GM12872 (cell line): ENCODE measurements around the gene GBP7.

Experiments
- TF ChIP-seq, protein P1 (sequence below): IDR thresholded peaks from 3 replicates; pipeline ENCODE4 v1.5.1; 2011; ENCODE audit warnings: low read depth, mild to moderate bottlenecking, low read length, moderate library complexity; ENCODE audit not compliant: insufficient read depth

The GBP7 gene

GRCh38 chr1:89200663-89201062 is 24.9 kb upstream of the GBP7 start:
- TF ChIP-seq, protein P1, sequence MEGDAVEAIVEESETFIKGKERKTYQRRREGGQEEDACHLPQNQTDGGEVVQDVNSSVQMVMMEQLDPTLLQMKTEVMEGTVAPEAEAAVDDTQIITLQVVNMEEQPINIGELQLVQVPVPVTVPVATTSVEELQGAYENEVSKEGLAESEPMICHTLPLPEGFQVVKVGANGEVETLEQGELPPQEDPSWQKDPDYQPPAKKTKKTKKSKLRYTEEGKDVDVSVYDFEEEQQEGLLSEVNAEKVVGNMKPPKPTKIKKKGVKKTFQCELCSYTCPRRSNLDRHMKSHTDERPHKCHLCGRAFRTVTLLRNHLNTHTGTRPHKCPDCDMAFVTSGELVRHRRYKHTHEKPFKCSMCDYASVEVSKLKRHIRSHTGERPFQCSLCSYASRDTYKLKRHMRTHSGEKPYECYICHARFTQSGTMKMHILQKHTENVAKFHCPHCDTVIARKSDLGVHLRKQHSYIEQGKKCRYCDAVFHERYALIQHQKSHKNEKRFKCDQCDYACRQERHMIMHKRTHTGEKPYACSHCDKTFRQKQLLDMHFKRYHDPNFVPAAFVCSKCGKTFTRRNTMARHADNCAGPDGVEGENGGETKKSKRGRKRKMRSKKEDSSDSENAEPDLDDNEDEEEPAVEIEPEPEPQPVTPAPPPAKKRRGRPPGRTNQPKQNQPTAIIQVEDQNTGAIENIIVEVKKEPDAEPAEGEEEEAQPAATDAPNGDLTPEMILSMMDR = no peak

- TF ChIP-seq, protein P1 = no peak
These were observed 23.8 kb upstream of the GBP7 start for GRCh38 chr1:89199525-89200031.

DNA sequence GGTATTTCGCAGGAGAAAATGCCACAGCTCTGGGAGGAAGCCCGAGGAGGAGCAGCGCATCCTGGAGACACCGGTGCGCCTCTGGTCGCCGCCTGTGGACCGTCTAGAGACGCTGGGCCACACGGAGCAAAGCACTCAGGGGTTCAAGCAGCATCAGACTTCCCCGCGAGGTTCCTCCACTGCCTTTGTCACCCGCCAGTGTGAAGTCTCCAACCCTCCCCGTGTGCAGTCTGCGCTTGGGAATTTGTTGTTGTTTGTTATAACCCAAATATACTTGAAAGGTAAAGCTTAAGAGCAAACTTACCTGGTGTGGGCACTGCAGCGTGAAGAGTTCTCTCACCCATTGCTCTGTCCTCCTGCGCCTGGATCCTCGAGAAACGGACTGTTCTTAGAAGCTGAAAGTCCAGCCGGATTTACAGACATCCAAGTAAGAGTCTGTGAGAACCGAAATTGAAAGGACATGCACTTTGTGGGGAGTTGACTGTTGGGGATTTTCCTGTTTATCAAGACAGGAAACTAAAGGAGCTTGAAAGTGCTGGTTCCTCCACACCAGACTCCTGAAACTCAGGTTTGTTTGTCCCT is 22.8 kb upstream of the GBP7 start, which contains the start of gene GBP4:
Gene GBP4, minus strand, starts transcription at position 452 of the 582 bp plus-strand sequence. Its CDS starts 108 bp downstream, at position 344.
- TF ChIP-seq, protein P1 = no peak

DNA sequence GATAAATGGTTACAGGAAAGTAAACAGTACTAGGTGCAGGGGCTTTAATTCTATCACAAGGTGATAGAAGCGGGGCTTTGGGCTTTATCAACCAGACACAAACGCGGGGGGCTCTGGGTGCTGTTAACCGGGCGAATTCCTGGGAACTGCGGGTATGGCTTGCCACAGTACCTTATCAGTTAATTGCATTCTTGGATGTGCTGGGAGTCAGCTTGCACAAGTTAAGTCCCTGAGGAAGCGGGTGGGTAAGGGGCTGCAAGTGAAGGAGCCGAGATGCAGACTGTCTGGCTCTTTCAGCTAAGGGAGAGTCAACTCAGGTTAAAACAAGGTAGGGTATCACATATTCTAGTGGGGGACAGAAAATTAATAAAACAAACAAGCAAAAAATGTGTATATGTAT is 22.3 kb upstream of the GBP7 start:
- TF ChIP-seq, protein P1 = no peak

- TF ChIP-seq, protein P1 = no peak
These were observed 19.7 kb upstream of the GBP7 start for GRCh38 chr1:89195476-89195875.

GRCh38 chr1:89191314-89191713 is 15.5 kb upstream of the GBP7 start:
- TF ChIP-seq, protein P1 = no peak

DNA sequence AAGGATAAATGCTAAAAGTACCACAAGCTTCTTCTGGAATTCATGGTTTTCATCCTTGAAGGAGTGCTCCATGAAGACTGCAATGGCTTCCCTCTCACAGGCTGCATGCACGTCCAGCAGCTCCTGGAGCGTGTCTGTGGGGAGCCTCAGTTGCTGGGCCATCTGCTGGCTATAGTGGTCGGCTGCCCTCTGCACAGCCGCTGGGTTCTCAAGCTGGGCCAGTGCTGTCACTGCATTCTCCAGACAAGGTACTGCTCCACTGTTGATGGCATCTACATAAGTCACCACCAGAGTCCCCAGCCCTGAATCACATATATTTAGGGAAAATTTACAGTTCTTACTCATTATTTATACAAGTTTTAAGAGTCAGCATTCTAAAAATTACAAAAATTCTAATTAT is 14.2 kb upstream of the GBP7 start:
- TF ChIP-seq, protein P1 = no peak
